GM12878 (cell line): ENCODE results near the gene METRNL.

Source experiments
- EP300 ChIP-seq, 2 experiments: fragments of 150-350 bp in 1 of 2; IDR thresholded peaks; 2 replicates each; pipeline ENCODE4 v1.6.1; 2011 to 2012; ENCODE audit warnings: low read depth in 2 of 2, low read length in 2 of 2, borderline replicate concordance in 1 of 2, improper control_type of control experiment in 1 of 2, inconsistent platforms in 1 of 2; ENCODE audit not compliant: control insufficient read depth in 1 of 2
- GABPA ChIP-seq: IDR thresholded peaks from 2 replicates; pipeline ENCODE4 v1.6.1; 2014; ENCODE audit warnings: antibody characterized with exemption, low read depth, mild to moderate bottlenecking, inconsistent platforms
- NR2F1 ChIP-seq: fragments of 450-650 bp; conservative IDR thresholded peaks from 2 replicates; pipeline ENCODE4 v1.6.1; 2017; ENCODE audit warnings: mild to moderate bottlenecking
- PAX8 ChIP-seq: fragments of 450-650 bp; IDR thresholded peaks from 2 replicates; pipeline ENCODE4 v1.6.1; 2017; ENCODE audit warnings: mild to moderate bottlenecking, moderate library complexity
- POLR2A ChIP-seq: IDR thresholded peaks from 2 replicates; pipeline ENCODE4 v1.6.1; 2011; ENCODE audit warnings: low read depth, mild to moderate bottlenecking, low read length
- RBBP5 ChIP-seq: fragments of 200-600 bp; sonication (generic); conservative IDR thresholded peaks from 2 replicates; pipeline ENCODE4 v1.6.1; 2016
- SIN3A ChIP-seq: IDR thresholded peaks from 2 replicates; pipeline ENCODE4 v1.6.1; 2012; ENCODE audit warnings: low read depth, low read length, improper control_type of control experiment
- SMC3 ChIP-seq: IDR thresholded peaks from 2 replicates; pipeline ENCODE4 v1.6.1; 2011; ENCODE audit warnings: low read length, improper control_type of control experiment, borderline replicate concordance
- TF ChIP-seq, protein P1 (sequence below): fragments of 450-650 bp; IDR thresholded peaks from 2 replicates; pipeline ENCODE4 v1.6.1; 2017; ENCODE audit warnings: antibody characterized with exemption, mild to moderate bottlenecking, moderate library complexity
- TF ChIP-seq, protein P2 (sequence below), 3 experiments: IDR thresholded peaks in 2 of 3; conservative IDR thresholded peaks in 1 of 3; 2 replicates each; pipeline ENCODE4 v1.5.1; 2011; ENCODE audit warnings: low read depth in 3 of 3, low read length in 3 of 3, mild to moderate bottlenecking in 3 of 3, control low read depth in 2 of 3, moderate library complexity in 2 of 3, inconsistent platforms in 1 of 3, mixed read lengths in 1 of 3; ENCODE audit not compliant: control insufficient read depth in 2 of 3, insufficient read depth in 1 of 3; ENCODE audit errors: extremely low read depth in 1 of 3
- TF ChIP-seq, protein P3 (sequence below): IDR thresholded peaks from 2 replicates; pipeline ENCODE4 v1.6.1; 2011; ENCODE audit warnings: low read depth, mild to moderate bottlenecking, low read length, moderate library complexity, borderline replicate concordance; ENCODE audit errors: extremely low read depth
- TF ChIP-seq, protein P4 (sequence below): fragments of 450-650 bp; IDR thresholded peaks from 2 replicates; pipeline ENCODE4 v1.6.1; 2017; ENCODE audit warnings: low read depth, mild to moderate bottlenecking, moderate library complexity

DNA sequence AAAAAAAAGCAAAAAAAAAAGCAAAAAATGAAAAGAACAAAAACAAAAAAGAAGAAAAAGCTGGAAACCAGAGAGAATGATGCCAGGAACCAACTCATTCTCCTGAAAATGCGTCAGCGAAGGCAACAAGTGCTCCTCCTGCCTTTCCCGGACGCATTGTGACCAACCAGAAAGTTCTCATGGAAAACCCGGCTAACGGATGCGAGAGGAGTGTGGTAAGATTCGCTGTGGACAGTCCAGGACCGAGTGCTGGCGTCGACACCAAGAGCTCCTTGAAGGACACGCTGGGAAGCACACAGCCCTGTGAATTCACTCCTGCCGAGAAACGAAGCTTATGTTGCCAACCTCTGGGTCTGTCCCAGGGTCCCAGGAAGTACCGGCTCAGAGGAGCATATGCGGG is 43.4 kb downstream of the METRNL start:
- TF ChIP-seq POLR2A: no peak
- no peak for TF ChIP-seq SMC3
- no peak for TF ChIP-seq EP300 (IDR thresholded peaks at IDR 0.05; ENCODE audit: borderline replicate concordance in 1 of 2, control insufficient read depth in 1 of 2, low read depth in 2 of 2, low read length in 2 of 2)
- TF ChIP-seq, protein P1, sequence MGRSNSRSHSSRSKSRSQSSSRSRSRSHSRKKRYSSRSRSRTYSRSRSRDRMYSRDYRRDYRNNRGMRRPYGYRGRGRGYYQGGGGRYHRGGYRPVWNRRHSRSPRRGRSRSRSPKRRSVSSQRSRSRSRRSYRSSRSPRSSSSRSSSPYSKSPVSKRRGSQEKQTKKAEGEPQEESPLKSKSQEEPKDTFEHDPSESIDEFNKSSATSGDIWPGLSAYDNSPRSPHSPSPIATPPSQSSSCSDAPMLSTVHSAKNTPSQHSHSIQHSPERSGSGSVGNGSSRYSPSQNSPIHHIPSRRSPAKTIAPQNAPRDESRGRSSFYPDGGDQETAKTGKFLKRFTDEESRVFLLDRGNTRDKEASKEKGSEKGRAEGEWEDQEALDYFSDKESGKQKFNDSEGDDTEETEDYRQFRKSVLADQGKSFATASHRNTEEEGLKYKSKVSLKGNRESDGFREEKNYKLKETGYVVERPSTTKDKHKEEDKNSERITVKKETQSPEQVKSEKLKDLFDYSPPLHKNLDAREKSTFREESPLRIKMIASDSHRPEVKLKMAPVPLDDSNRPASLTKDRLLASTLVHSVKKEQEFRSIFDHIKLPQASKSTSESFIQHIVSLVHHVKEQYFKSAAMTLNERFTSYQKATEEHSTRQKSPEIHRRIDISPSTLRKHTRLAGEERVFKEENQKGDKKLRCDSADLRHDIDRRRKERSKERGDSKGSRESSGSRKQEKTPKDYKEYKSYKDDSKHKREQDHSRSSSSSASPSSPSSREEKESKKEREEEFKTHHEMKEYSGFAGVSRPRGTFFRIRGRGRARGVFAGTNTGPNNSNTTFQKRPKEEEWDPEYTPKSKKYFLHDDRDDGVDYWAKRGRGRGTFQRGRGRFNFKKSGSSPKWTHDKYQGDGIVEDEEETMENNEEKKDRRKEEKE: no peak
- no peak for TF ChIP-seq NR2F1
- no peak for TF ChIP-seq SIN3A
- no peak for TF ChIP-seq PAX8
- TF ChIP-seq, protein P2, sequence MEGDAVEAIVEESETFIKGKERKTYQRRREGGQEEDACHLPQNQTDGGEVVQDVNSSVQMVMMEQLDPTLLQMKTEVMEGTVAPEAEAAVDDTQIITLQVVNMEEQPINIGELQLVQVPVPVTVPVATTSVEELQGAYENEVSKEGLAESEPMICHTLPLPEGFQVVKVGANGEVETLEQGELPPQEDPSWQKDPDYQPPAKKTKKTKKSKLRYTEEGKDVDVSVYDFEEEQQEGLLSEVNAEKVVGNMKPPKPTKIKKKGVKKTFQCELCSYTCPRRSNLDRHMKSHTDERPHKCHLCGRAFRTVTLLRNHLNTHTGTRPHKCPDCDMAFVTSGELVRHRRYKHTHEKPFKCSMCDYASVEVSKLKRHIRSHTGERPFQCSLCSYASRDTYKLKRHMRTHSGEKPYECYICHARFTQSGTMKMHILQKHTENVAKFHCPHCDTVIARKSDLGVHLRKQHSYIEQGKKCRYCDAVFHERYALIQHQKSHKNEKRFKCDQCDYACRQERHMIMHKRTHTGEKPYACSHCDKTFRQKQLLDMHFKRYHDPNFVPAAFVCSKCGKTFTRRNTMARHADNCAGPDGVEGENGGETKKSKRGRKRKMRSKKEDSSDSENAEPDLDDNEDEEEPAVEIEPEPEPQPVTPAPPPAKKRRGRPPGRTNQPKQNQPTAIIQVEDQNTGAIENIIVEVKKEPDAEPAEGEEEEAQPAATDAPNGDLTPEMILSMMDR (IDR thresholded peaks at IDR 0.05 in 2 of 3, conservative IDR thresholded peaks at IDR 0.05 in 1 of 3; ENCODE audit: control insufficient read depth in 2 of 3, extremely low read depth in 1 of 3, insufficient read depth in 1 of 3, low read depth in 3 of 3, low read length in 3 of 3): no peak
- TF ChIP-seq, protein P3, sequence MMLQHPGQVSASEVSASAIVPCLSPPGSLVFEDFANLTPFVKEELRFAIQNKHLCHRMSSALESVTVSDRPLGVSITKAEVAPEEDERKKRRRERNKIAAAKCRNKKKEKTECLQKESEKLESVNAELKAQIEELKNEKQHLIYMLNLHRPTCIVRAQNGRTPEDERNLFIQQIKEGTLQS: no peak
- TF ChIP-seq, protein P4, sequence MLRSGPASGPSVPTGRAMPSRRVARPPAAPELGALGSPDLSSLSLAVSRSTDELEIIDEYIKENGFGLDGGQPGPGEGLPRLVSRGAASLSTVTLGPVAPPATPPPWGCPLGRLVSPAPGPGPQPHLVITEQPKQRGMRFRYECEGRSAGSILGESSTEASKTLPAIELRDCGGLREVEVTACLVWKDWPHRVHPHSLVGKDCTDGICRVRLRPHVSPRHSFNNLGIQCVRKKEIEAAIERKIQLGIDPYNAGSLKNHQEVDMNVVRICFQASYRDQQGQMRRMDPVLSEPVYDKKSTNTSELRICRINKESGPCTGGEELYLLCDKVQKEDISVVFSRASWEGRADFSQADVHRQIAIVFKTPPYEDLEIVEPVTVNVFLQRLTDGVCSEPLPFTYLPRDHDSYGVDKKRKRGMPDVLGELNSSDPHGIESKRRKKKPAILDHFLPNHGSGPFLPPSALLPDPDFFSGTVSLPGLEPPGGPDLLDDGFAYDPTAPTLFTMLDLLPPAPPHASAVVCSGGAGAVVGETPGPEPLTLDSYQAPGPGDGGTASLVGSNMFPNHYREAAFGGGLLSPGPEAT: no peak
- TF ChIP-seq GABPA: no peak
- no peak for TF ChIP-seq RBBP5
